Stimulated activated CD4-positive, alpha-beta T cell treated with anti-CD3 and anti-CD28 coated beads, Interleukin-2, amount 100 ng/mL, for 4 hours (primary cell): Measurements from ENCODE around the gene FSTL4.
"Not testable (repeated sequence)": the region's sequence is repeated elsewhere in the genome, so short reads cannot be mapped to it uniquely, and the experiment has no call there.

Source experiments
- DNase-seq: peaks from one replicate; pipeline ENCODE4 v3.0.0-alpha.2; 2020; ENCODE audit warnings: low read depth

Gene FSTL4

DNA sequence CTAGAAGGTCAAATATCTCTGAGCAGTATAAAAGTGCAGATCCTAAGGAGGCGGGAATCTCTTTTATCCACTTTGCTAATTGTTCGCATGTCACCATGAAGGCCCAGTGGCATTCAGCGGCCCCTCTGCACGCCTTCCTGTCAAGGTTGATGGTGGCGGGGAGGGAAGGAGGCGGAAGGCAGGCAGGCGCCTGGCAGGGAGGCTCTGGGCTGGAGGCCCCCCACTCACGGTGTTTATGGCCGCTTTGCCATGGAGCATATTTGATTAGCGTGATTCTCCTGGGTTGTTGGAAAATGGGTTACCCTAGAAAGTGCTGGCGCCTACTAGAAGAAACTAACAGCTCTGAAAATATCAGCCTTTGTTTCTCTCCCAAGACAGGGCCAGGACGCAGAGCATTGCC is 209.6 kb downstream of the FSTL4 start:
- DNase-seq = no peak

DNA sequence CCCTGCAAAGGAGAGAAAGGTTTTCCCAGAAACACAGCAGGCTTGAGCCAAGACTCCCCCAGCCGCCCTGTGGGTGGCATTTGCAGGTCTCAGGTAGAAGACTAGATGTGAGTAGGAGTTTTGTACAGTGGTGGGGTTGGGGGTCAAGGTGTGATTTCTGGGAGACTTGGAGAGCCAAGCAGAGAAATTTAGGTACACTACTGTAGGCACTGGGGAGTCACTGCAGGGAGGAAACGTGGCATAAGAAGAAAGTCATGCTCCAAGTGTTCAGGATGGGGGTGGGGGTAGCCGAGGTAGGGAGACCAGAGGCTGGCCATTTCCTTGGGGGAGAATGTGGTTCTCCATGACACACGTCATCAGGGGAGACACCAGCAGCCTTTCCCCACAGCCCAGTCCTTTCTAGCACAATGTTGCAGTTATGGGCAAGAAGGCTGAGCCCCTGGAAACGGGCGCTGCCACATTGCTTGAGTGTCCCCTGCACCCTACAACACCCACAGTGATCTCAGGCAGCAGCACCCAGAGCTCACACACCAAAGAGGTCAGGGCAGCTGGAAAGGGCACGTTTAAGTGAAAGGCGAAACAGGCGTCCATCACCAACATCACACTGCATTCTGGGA is 210.5 kb downstream of the FSTL4 start:
- no peak for DNase-seq

DNA sequence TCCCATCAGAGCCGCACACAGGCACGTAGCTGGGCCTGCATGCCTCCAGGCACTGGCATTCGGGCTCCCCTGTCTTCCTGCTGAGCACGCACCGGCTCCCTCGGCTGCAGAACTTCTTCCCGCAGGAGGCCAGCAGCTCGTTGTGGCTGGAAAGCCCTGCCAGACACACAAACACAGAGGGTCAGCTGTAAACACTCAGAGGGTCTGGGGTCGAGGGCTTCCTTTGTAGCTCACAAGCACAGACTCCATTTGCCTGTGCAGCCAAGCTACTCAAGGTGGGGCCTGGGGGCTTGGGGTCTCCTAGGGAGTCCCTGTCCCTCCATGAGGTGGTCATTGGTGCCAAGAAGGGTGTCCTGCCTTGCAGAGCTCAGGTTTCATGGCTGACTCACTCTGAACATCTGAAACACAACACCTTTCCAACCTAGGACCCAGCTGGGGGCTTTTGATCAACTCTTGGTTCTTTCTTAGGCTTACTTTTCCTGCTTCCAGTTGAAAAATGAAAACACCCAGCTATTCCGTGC is 211.4 kb downstream of the FSTL4 start:
- DNase-seq = no peak

DNA sequence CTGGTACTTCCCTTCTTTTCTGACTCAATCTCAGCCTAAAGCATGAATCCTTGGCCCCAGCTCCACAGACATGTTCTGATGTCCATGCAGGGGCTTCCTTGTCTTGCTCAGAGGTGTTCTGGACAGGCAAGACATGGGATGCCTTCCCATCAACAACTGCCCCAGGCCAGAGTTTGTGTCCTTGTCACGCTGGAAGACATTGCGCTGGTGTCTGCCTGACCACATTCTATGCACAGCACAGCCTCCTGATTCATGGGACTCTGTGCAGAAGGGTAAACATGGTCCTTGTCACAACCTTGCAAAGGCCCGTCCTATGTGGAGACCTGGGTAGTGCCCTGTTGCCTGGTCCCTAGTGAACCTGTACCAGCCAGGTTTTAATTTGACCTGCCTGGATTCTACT is 212.2 kb downstream of the FSTL4 start:
- DNase-seq = no peak

DNA sequence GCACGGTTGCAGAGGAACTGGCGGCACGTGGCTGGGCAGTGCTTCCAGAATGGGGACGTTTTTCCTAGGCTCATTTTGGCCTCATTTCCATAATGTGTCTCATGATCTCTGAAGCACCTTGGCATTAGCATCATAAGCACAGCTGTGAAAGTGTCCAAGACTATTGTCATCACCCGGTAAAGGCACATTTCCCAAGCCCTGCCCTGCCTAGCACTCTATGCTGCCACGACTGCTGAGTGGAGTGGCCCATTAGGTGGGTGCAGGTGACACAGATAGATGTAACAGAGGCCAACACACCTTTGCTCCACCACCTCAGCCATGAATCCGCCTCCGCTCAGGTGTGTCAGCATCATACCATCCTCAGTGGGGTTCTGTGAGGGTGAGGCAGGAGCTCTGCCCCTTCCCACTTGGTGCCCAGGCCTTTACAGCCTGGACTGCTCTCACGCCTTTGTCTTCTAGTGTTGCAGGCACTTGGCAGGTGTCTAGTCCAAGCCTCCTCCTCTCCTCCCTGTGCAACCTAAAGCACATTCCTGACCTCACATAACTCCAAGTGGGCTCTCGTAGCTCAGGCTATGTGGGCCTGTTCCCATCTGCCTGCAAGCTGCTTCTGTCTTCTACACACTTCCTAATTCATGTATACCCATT is 213.0 kb downstream of the FSTL4 start:
- no peak for DNase-seq

DNA sequence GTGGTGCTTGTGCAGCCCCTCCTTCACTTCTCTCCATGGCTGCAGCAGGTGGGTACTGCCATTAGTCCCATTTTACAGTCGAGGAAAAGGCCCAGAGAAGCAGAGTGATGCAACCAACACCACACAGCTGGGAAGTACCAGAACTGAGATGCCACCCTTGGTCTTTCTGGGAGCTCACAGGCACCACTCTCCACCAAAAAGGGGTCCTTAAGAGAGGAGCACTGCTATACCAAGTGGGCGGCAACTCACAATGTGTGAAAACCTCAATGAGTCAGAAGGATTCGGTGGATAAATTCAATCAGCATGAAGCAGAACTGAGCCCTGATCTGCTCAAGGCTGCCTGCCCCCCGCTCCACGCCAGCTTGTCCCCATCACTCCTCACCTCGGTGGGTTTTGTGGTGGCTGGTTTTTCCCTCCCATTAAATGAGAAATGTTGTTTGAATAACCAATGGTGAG is 213.7 kb downstream of the FSTL4 start:
- no peak for DNase-seq

DNA sequence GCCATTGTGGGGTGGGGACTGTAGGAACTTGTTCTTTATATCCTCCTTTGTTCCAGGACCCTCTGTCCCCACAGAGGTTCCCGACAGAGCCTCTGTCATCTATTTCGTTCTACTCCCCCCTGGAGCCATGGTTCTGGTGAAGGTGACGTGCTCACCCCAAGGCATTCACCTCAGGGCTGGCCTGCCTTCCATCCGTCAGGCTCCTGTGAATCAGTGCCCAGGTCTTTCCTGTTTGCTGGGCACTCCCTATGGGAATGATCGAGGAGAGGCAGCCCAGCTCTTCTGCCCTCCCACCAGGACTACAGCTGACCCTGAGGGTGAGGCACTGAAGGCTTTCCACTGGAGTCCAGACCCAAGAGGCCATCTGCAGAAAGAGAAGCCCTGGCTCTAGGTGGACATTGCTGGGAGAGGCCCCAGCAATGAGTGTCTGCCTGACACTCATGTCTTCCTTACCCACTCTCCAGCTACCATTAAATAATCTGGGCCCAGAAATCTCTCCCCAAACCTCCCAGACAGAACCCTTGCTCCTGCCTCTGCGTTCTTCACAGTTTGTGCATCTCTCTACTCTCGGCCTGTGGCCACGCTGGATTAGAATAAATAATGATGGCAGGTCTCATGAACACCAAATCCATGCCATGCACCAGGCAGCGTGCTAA is 214.2 kb downstream of the FSTL4 start:
- no peak for DNase-seq

DNA sequence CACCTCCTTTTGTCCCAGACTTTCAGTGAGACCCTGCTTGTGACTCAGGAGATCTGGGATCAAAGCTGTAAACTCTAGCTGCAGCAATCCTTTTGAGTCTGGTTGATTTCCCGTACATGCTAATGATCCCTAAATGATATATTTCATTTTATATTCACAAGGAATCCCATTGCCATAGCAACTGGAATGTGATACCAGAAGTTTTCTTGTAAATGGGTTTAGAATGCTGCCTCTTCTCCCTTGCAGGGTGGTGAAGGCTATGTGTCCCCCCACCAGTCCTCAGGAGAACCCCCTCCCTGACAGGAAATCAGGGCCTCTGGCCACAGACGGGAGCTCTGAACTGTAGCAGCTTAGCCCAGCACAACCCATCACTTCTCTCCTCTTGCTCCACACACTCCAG is 215.0 kb downstream of the FSTL4 start:
- DNase-seq = no peak

DNA sequence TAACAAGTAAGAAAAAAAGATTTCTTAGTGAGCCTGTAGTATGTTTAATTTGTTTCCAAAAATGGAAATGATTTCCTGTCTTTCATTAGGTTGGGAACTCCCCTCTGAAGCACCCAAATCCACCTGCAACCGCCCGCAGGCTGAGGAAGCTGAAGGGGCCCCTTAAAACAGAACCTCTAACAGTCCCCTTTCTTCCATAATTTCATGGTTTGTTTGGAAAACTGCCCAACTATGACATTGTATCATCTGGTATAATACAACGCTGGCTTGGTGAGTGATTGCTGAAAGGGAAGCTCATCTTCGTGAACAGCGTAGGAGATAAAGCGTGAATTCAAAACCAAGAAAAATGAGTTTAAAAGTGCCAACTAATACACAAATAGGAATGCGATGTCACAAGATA is 215.5 kb downstream of the FSTL4 start:
- DNase-seq = no peak

DNA sequence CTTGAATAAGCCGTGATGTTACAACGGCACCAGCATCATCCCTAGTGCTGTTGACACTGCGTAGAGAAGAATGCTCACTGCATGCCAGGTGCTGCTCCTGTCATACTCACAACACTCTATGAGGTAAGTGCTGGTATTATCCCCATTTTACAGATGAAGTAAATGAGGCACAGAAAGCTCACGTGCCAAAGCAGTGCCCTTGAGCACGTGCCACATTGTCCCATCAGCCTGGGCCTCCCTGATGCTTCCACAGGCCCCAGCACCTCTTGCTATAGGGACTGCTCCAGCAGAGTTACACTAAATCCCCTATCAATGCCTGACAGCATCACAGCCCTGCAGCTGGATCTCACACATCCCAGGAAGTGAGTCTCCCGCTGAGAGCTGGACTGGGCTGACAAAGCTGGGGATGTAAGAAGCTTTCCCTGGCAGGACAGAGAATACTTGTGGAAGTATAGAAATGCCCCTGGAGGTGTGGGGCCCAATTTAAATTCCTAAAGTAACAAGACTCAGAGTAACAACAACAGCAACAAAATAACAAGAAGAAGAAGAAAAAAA is 216.1 kb downstream of the FSTL4 start:
- no peak for DNase-seq

DNA sequence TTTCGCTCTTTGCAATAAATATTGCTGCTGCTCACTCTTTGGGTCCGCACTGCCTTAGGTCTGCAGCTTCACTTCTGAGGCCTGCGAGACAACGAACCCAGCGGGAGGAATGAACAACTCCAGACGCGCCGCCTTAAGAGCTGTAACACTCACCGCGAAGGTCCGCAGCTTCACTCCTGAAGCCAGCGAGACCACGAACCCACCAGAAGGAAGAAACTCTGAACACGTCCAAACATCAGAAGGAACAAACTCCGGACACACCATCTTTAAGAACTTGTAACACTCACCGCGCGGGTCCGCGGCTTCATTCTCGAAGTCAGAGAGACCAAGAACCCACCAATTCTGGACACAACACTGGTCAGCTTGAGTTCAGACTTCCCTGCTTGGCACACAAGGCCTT is 217.1 kb downstream of the FSTL4 start:
- DNase-seq = not testable (repeated sequence)

DNA sequence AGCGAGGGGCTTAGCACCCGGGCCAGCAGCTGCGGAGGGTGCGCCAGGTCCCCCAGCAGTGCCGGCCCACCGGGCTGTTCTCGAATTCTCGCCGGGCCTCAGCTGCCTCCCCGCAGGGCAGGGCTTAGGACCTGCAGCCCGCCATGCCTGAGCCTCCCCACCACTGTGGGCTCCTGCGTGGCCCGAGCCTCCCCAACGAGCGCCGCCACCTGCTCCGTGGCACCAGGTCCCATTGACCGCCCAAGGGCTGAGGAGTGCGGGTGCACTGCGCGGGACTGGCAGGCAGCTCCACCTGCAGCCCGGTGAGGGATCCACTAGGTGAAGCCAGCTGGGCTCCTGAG is 217.9 kb downstream of the FSTL4 start:
- DNase-seq = not testable (repeated sequence)

DNA sequence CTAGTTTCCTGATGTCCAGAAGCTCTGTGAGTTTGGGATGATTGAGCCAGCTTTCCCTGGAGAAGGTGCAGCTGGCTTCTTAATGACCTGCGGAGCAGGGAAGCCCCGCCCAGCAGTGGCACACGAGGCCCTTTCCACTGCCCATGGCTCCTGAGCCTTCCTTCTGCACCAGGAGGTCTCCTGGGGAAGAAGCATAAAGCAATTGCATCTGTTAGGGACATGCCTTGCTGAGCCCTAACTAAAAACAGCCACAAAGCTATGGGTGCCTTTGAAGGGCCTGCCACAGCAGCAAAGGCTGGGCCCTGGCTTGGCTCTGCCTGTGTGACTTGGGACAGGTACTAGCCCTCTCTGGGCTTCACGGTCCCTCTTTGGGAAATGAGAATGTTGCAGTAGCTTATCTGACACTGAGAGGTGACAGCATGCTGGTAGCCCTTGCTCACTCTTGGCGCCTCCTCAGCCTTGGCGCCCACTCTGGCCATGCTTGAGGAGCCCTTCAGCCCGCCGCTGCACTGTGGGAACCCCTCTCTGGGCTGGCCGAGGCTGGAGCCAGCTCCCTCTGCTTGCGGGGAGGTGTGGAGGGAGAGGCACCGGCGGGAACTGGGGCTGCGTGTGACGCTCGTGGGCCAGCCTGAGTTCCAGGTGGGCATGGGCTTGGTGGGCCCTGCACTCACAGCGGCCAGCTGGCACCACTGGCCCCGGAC is 218.4 kb downstream of the FSTL4 start:
- DNase-seq = no peak

DNA sequence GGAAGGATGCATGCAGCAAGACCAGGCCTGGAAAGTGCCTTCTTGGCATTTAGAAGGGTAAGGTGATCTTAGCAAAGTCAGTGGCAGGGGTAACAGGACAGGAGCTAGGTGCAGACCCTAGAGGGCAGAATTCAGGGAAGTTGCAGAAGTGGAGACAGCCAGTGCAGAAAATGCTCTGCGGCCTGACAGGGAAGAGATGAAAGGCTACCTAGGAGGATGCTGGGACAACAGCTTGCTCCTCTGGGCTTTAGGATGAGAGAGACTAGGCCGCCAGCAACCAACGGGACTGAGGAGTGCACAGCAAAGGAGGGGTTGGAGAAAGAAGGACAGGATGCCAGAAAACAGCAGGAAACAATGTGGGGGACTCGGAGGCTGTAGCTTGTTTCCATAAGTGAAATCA is 219.9 kb downstream of the FSTL4 start:
- DNase-seq = no peak

DNA sequence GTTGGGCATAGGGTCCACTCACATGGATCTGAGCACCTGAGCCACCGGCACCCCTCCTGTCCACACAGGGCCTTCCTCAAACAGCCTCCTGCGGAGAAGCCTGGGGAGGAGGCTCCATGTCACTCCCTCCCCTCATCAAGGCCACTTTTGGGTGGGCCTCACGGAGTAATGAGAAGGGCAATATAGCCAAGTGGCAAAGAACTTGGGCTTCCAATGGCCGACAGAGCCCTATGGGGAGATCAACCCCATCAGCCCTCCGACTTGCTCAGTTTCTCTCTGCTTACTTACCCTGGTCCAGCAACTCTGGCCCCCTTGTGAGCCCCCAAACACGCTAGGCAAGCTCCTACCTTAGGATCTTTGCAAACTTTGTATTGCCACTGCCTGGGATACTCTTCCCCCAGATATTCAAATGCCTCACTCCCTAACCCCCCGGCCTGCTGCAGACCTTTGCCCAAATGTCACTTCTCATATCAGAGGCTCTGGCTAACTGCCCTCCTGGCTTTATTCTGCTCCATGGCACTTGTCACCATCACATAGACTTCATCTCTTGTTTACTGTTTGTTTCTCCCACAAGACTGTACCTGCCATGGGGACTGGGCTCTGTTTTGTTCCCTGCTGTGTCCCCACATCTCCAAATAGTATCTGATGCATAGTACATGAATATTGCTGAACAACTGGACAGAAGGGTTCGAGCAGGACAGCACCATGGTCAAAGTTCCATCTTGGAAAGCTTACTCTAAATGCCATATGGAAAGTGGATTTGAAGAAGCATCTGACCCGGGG is 220.8 kb downstream of the FSTL4 start:
- no peak for DNase-seq

DNA sequence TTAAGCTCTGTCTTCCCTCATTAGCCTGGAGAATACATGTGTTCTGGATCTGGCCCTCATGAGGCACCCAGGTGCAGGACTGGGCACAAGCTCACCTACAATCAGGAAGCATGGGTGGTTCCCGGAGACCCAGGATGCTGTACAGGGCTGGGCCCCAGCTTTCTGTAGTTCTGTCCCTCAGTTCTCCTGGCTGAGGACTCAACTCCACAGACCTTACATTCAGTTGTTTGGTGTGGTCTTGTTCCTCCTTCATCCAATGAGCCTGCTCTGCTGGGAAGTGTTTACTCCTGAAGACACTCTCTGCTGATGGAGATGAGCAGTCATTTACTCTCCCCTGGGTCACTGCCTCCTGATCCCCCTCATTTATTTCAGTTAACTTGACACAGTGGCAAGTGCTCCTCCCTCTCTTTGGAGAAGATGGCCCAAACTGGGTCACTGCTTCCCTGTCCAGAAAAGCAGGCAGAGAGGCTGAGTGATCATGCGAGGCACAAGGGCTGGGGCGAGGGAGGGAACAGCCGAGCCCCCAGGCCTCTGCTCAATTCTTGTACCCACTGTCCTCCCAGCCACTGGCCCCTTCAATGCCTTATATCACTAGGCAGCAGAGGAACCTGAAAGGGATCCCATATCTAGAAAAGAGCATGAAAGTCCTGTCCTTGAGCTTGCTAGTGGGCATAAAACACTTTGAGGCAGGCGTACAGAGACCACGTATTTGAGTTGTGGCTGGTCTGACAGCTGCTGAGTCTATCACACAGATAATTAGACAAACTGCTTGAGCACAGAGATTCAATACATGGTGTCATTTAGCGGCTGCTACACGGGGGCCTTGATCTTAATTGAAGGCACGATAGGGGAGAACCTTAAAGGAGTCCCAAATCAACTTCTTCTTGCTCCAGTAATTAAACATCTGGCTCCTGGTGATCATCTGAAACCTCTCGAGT is 221.7 kb downstream of the FSTL4 start:
- DNase-seq = no peak

DNA sequence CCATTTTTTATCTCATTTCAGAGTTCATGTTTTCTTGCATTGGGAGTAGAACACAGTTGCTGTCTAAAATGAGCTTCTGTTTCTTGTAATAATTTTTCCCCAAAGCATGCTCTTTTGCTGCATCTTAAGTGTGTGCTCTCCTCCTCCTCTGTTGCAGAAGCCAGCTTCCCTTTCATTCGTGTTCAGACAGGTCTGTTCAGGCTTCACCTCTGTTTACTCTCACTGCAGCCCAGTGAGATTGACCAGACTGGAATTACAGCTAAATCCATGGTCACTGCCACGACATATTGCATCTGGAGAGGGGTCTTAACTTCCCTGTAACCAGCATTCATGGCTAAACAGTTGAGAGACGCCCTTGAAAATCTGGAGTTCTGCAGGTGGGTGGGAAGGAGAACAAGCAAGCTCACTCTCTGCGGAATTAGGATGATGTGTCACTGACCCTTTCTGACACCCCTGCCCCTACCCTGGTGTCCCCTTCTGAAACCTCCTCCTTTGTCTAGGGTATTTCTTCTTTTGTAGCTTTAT is 223.2 kb downstream of the FSTL4 start:
- DNase-seq = no peak

DNA sequence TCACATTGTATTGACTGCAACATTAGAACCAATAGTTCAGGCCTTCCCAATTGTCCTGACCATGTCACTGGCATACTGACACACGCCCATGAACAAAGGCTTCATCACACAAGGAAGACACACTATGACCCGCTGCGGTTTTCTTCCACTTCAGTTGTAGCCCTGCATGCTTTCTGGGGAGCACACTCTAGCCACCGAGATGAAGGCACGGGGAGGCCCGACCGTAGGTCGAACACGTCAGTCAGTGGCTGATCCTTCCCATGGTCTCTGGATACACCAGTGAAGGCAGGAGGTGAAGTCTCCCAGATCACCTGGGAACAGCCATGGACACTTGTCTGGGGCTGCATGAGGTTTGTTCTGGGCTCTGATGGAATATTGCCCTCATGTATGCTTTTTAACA is 224.7 kb downstream of the FSTL4 start:
- no peak for DNase-seq

DNA sequence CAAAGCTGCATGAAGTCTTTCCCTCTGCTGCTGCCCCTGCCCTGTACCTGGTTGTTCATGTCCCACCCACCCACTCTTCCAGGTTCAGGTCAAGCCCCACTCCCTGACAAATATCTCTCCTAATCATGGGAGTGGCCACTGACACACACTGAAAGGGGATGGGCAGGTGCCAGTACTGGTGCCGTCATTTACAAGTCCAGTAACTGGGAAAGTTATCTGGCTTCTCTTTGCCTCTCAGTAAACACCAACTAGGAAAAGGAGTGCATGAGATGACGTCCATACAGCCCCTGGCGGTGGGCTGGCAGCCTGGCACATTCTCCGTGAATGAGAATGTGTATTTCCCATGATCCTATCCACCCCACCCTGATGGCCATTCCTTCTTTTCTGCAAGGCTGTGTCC is 225.2 kb downstream of the FSTL4 start:
- no peak for DNase-seq

DNA sequence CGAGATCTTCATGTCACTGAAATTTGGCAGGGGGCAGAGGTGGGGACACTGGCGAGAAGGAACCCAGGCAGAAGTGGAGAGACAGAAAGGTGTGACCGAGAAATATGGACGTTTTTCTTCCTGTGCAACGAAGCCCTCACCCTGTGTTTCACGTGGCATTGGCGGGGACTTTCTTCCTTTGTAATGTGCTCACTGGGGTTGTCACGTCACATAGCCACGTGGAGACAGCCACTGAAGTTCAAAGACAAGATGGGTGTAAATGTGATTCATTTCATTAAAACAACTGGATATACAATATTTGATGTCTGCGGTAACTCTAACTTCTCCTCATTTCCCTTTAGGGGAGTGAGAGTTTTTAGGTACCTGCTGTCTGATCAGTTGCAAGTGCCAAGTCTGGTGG is 225.7 kb downstream of the FSTL4 start:
- no peak for DNase-seq
